Measurements from ENCODE around the gene RSRC1. TPM values are rescaled to one million over a fixed set of nuclear protein-coding genes. Genes with fewer than 3 reads are reported as not detected.
"Not testable (repeated sequence)": the region's sequence is repeated elsewhere in the genome, so short reads cannot be mapped to it uniquely, and the experiment has no call there.

RSRC1 gene
- 10 to 100 TPM; 22.5 to 41.4 (median 32.9) TPM for total RNA-seq

GRCh38 chr3:158109804-158110657 is at the start of gene RSRC1:
Gene RSRC1 (plus strand): TSS chr3:158110089. CDS start chr3:158122105, 12,016 bp downstream.
- Histone ChIP-seq H3K4me1 (peaks cover 23 to 52% (median 38%) of the 10 kb centered on the region in 3 donors), H3K36me3 (no peaks in the 10 kb centered on the region), H3K4me3 (peak within 1 kb of the TSS; percentile 82 to 98 (median 94)), H3K9me3 (no peaks in the 10 kb centered on the region), H3K27ac (peak within 1 kb of the TSS; percentile 85 to 90 (median 86)), H3K27me3 (peaks cover 23 to 46% (median 32%) of the 10 kb centered on the region in 4 donors)
- DNase-seq = peak; percentile 38
- intact Hi-C loops (cut with DNase I) = no loop called here
- peak in 1 of 4 donors; percentile 38 for TF ChIP-seq POLR2A (IDR thresholded peaks at IDR 0.05)
- TF ChIP-seq, protein P1, sequence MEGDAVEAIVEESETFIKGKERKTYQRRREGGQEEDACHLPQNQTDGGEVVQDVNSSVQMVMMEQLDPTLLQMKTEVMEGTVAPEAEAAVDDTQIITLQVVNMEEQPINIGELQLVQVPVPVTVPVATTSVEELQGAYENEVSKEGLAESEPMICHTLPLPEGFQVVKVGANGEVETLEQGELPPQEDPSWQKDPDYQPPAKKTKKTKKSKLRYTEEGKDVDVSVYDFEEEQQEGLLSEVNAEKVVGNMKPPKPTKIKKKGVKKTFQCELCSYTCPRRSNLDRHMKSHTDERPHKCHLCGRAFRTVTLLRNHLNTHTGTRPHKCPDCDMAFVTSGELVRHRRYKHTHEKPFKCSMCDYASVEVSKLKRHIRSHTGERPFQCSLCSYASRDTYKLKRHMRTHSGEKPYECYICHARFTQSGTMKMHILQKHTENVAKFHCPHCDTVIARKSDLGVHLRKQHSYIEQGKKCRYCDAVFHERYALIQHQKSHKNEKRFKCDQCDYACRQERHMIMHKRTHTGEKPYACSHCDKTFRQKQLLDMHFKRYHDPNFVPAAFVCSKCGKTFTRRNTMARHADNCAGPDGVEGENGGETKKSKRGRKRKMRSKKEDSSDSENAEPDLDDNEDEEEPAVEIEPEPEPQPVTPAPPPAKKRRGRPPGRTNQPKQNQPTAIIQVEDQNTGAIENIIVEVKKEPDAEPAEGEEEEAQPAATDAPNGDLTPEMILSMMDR (IDR thresholded peaks at IDR 0.05) = no peak
- 1% methylated on average over 22 to 27 of the region's 57 CpGs for WGBS, 2 donors

DNA sequence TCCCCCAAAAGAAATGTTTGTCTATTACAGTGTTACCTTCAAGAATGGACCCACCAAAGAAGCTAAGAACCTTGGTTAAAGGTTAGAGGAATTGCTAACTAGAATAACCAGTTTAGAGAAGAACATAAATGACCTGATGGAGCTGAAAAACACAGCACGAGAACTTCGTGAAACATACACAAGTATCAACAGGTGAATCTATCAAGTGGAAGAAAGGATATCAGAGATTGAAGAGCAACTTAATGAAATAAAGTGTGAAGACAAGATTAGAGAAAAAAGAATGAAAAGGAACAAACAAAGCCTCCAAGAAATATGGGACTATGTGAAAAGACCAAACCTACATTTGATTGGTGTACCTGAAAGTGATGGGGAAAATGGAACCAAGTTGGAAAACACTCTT is 44.3 kb upstream of the RSRC1 start:
- H3K4me1 ChIP-seq; H3K27ac ChIP-seq; H3K27me3 ChIP-seq; intact Hi-C loops (cut with DNase I); DNase-seq; H3K9me3 ChIP-seq; H3K36me3 ChIP-seq; H3K4me3 ChIP-seq: not testable (repeated sequence)
- WGBS, 2 donors = 92 to 96% methylated on average over 2 of the region's 2 CpGs

DNA sequence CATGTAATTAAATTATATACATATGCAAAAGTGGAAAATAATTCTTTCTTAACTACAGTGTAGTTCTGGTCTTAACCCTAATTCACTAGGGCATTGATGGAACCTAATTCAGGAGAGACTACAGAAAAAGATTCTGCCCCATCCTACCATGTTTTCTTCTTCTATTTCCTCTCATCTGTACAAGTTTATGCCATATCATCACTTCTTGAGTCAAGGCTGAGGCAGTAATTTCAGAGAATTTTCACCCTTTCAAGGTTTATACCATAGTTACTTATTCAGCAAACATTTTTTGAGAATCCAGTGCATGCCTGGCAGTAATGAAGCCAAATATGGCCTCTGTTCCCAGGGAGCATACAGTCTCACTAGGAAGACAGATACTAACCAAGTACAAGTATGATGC is 37.1 kb upstream of the RSRC1 start:
- H3K9me3 ChIP-seq = no peaks in the 10 kb centered on the region
- H3K36me3 ChIP-seq = no peaks in the 10 kb centered on the region
- peaks cover 0 to 27% (median 0%) of the 10 kb centered on the region in 4 donors for H3K27me3 ChIP-seq
- DNase-seq = no peak
- intact Hi-C loops (cut with DNase I) = no loop called here
- no peak overlapping the region for H3K4me3 ChIP-seq
- TF ChIP-seq, protein P1 (IDR thresholded peaks at IDR 0.05) = no peak
- no peak for TF ChIP-seq POLR2A (IDR thresholded peaks at IDR 0.05)
- H3K4me1 ChIP-seq = no peaks in the 10 kb centered on the region
- no peak overlapping the region for H3K27ac ChIP-seq

DNA sequence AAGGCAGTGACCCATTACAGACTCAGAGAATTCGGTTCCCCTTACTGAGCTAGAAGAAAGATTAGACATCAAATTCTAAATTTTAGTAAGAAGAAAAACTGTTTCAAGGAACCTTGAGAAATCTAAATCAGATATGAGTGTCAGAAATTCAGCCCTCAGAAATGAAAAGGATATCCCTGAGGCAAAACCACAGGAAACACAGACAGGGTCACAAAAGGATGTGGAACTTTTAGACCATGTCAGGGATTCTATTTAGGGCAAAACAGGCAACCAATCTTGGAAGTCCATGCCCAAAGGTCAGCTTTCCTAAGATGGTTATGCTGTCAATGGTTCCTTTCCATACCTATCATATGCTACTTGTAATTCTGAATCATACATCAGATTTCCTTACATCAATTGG is 35.3 kb upstream of the RSRC1 start:
- peaks cover 0 to 33% (median 0%) of the 10 kb centered on the region in 4 donors for H3K27me3 ChIP-seq
- 22 to 59% methylated on average over 1 of the region's 1 CpG for WGBS, 2 donors
- H3K36me3 ChIP-seq = no peaks in the 10 kb centered on the region
- no peak overlapping the region for H3K27ac ChIP-seq
- TF ChIP-seq, protein P1 (IDR thresholded peaks at IDR 0.05) = no peak
- TF ChIP-seq POLR2A (IDR thresholded peaks at IDR 0.05) = no peak
- no peak overlapping the region for H3K4me3 ChIP-seq
- intact Hi-C loops (cut with DNase I) = no loop called here
- no peaks in the 10 kb centered on the region for H3K4me1 ChIP-seq
- DNase-seq = no peak
- H3K9me3 ChIP-seq = no peaks in the 10 kb centered on the region

- no peak for DNase-seq
- Histone ChIP-seq H3K4me1 (no peaks in the 10 kb centered on the region), H3K9me3 (no peaks in the 10 kb centered on the region), H3K4me3 (no peak overlapping the region), H3K36me3 (no peaks in the 10 kb centered on the region), H3K27ac (no peak overlapping the region), H3K27me3 (peaks cover 0 to 51% (median 3%) of the 10 kb centered on the region in 4 donors)
- 90 to 91% methylated on average over 1 of the region's 1 CpG for WGBS, 2 donors
- TF ChIP-seq POLR2A (IDR thresholded peaks at IDR 0.05) = no peak
- TF ChIP-seq, protein P1 (IDR thresholded peaks at IDR 0.05) = no peak
- intact Hi-C loops (cut with DNase I) = no loop called here
These were observed 30.3 kb upstream of the RSRC1 start for GRCh38 chr3:158079599-158079998.

Data from esophagus squamous epithelium (tissue), 5 donors.